Stimulated activated CD4-positive, alpha-beta T cell treated with anti-CD3 and anti-CD28 coated beads, Interleukin-12 subunit alpha, Interleukin-12 subunit beta, amount 100 ng/mL, for 24 hours (primary cell): Measurements from ENCODE around the gene IGSF3.
"Not testable (repeated sequence)": the region's sequence is repeated elsewhere in the genome, so short reads cannot be mapped to it uniquely, and the experiment has no call there.

Experiments
- DNase-seq, 2 experiments: peaks; one replicate each; pipeline ENCODE4 v3.0.0-alpha.2; 2020; ENCODE audit warnings: low read depth in 2 of 2

Gene IGSF3

DNA sequence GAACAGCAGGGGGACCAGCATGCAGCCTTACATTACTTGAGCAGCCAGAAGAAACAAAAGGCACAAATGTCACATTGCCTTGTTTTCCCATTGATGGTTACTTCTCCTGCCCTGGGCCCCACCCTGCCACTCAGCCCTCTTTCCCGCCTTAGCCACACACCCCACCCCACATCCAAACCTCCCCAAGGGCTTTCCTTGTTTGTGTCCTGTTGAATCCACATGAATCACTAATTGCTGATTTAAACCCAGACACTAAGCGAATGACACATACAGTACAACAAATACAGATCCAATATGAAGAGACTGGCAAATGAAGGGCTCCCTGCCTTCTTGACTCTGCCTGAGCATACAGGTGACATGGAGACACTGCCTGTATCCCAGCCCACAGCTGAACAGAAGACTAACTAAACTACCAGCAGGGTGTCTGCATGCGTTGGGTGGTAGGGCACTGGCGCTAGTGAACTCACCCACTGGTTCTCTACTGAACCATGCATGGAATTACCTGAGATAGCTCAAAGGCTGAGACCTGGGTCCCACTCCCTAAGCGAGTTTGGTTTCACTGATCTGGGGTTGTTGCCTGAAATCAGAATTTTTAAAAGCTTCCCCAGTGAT lies 3.1 kb downstream of the IGSF3 start:
- DNase-seq: no peak

DNA sequence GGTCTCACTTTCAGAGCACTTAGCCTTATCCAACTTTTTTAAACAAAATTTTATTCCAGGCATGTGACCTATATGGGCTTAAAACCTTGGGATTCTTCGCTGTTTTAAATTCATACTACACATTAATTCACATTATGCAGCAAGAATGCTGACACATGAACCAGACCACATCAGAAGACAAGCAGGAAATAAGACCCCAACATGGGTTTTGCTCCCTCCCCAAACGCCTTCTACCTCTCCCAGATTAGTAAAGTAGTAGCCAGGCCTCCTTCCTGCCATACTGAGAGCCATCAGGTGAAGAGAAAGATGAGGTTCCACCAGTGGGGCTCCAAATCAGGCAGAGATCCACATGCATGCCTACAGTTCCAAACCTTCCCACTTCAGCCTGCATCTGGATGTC lies 3.7 kb downstream of the IGSF3 start:
- DNase-seq: no peak

DNA sequence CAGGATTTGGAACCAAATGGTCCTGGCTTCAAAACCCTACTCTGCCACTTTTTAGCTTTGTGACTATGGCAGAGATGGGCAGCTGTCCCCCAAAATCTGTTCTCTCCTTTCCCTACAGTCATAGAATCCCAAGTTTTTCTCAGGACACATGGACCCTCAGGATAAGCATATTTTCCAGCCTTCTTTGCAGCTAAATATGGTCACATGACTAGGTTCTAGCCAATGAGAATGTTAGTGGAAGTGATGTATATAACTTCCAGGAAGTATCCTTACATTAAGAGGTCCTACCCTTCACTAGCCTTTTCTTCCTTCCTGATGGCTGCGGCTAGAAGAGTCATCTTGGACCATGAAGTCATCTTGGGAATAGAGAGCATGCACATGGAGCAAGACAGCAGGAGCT lies 5.9 kb downstream of the IGSF3 start:
- no peak for DNase-seq

DNA sequence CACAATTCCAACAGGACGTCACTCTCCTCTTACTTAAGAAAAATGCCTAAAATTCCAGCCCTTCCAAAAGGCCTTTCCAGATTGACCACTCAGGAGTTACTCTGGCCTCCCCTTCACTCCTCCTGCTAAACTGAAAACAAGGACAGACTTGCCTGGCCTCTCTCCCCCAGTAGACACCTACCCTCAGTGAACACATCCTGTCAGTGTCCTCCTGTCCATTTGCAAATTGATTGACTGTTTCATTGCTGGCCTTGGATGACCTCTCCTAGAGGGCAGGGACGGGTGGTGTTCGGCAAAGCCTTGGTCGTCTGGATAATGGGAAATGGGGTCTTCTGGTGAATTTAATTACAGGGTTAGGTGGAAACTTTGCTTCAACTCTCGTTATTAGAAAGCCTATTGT lies 8.9 kb downstream of the IGSF3 start:
- not testable (repeated sequence) for DNase-seq

DNA sequence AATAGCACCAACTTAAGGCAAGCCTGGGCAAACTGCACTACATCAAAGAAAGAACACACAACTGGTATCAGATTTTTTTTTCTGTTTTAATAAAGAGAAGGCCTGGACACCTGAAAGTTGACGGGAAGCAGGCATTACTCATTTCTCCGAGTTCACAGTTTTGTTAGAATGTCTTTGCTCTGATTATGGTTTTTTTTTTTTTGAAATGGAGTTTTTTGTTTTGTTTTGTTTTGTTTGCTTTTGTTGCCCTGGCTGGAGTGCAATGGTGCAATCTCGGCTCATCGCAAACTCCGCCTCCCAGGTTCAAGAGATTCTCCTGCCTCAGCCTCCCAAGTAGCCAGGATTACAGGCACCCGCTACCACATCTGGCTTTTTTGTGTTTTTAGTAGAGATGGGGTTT lies 9.7 kb downstream of the IGSF3 start:
- DNase-seq: not testable (repeated sequence)

DNA sequence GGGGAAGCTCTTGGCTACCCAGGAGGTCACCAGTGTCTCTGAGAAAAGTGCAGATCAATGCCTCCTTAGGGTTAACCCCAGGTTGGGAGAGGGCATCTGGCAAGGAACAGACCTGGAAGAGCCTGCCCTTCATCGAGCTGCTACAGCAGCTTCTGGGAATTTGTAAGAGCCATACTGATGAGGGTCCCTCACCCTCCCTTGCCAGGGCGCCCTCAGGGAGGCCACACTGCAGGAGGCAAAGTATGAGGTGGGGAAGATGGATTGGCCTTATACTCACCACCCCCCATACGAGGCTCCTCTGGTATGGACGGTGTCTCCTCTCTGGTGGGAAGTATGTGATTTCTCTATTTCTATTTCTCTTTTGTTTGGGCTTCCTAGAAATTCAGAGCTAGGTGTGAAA lies 13.2 kb downstream of the IGSF3 start:
- DNase-seq: no peak

DNA sequence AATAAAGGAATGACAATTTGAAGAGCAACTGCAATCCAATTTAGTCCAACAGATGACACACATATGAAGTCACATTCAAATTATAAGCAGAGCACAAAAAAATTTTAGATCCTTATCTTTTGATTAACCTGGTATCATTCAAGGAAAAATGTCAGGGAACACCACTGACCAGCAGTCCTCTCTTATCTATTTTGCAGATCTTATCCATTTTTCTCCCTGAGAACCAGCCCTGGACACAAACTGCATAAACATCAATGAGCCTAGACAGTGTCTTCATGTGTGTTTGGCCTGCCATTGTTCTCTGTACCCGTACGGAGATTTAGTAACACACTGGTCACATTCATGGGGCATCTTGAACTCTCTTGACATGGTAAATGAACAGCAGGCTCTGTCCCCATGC lies 14.9 kb downstream of the IGSF3 start:
- not testable (repeated sequence) for DNase-seq

DNA sequence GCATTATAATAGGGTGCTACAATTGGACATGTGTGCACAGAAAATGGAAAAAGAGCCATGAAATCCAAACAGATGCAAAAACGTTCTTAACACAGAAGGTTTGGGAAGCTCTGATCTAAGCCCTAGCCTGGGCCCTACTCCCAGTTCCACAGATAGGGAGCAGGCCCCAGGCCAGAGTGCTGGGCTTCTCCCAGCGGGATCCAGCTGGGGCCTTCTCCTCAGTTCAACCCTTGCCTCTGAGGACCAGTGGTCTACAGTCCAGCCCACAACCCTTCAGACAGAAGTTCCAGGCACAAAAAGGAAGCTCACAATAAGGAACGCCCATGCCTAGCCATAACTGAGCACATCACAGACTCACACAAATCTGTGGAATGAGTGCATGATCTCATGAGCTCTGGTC lies 16.8 kb downstream of the IGSF3 start:
- DNase-seq: not testable (repeated sequence)

DNA sequence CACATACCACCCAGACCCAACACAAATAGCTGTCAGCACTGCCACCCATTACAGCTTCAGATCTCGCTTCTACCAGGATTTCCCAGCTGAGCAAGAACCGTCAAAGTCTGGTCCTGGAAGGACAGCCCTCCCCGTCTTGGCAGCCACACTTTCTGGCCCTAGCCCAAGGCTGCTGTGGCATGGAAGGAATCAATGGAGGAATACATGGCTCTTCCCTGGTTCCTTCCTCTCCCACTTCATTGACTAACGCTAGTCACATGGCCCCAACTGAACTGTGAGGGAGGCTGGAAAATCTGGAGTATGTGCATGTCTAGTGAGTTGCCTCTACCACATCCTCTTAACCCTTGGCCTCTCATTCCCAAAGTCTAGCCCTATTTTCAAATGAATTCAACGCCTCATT lies 18.5 kb downstream of the IGSF3 start:
- DNase-seq: not testable (repeated sequence)

DNA sequence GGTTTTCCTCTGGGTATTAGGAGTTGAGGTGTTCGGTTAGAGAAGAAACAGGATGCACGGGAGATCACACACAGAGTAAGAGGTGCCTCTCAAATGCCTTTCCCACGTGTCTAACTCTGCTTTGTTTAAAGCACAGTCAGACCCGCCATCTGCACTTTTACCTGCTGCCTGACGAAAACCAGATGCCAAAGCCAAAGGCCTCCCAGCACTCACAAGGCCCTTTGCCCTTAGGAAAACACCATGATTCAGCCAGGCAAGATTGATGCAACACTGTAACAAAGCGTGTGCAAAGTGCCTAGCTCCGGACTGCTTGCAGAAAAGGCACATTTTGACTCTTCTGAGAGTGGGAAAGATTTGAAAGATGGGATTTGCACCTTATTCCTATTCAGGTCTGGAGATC lies 19.2 kb downstream of the IGSF3 start:
- DNase-seq: not testable (repeated sequence)

DNA sequence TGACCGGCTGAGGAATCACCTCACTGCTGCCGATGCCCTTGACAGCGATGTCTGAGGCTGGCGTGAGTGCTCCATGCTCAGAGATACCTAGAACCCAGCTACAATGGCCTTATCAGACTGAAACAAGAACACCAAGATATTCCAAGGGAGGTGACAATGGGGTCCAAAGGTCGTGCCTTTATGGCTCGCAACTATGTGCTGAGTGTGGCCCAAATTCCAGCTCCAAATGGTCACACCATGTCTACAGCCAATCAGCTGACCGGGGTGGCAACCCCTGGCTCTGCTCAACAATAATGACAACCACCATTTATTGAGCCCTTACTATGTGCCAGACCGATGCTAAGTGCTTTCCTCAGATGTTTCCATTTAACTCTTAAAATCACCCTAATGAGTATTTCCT lies 20.3 kb downstream of the IGSF3 start:
- DNase-seq: not testable (repeated sequence)

DNA sequence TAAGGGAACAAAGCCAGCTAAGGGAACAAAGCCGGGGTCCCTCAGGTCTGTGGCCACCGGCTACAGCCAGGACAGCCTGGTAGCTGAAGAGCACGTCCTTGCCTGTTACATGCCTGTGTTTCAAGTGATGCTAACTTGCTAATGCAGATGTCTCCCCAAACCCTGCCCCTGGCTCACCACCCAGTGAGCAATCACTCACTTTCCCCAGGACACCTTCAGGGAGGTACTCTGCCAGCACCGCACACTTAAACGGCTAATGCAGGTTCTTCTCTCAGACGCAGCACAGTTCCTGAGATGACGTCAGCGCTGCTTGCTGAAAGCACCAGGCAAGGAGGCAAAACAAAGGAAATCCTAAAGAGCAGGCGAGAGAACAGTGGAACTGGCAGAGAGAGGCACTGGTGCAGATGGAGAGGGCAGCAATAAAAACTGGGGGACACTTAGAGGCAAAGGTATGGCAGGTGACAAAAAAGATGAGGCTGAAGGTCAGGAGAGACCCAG lies 20.8 kb downstream of the IGSF3 start:
- not testable (repeated sequence) for DNase-seq

DNA sequence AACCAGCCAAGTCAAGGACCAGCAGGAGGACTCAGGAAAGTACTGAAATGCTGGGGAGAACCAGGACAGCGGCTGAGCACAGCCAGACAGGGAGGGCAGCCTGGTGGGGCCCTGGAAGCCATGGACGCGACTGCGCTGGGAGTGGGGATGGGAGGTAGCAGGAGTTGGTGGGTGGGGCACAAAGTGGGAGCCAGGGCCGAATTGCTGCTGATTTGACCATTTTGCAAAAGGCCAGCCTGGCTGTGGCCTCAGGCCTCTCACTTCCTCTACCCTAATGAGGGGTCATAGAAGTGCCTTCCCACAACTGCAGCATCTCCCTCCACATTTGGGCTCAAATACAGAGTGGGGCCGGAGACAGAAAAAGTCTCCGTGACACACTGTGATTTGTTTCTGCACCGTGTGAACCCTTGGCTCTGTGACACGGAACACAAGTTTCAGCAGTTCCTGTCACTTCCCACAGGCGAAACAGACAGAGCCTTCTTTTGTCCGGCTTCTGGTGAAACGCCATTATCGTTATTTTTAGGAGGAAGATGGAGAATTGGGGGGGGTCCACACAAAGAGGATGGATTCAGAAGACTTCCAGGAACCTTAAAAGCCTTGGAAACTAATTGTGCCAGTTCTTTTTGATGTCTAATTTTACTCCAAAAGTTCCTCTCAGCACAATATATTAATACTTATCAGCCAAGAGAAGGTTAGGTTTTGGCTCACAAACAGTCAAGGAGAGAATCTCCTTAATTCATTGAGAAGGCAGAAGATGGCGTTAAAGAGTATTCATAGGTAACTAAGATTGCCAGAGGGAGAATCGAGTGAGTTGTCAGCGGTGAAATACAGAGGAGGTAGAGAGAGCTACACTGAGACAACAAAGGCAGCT lies 21.5 kb downstream of the IGSF3 start:
- DNase-seq: not testable (repeated sequence)

DNA sequence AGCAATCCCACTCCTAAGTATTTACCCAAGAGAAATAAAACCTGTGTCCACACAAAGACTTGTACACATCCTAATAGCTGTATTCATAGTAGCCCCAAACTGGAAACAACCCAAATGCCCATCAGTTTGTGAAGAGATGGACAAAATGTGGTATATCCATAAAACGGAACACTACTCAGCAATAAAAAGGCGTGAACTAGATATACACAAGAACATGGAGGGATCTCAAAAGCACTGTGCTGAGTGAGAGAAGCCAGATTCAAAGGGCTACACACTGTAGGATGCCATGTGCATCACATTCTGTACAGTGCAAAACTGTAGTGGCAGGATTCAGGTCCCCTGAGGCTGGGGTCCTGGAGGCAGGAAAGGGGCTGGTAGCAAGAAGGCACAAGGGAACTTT lies 22.5 kb downstream of the IGSF3 start:
- not testable (repeated sequence) for DNase-seq

DNA sequence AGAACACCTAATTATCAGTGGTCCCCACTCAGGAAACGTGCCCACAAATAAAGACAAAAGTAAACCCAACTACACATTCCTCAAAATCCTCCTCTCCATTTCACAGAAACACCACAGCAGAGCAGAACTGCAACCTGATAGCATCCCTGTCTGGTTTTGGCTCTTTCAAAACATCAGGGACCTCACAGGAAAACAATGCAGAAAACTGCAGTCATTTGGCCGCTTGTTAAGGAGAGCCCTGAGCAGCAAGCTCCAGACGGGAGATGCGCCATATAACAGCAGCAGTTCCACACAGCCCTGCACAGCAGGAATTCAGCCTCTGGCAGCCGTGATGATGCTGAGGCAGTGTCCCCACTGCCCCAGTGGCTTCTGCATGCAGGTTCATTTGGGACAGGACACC lies 23.4 kb downstream of the IGSF3 start:
- DNase-seq: not testable (repeated sequence)

DNA sequence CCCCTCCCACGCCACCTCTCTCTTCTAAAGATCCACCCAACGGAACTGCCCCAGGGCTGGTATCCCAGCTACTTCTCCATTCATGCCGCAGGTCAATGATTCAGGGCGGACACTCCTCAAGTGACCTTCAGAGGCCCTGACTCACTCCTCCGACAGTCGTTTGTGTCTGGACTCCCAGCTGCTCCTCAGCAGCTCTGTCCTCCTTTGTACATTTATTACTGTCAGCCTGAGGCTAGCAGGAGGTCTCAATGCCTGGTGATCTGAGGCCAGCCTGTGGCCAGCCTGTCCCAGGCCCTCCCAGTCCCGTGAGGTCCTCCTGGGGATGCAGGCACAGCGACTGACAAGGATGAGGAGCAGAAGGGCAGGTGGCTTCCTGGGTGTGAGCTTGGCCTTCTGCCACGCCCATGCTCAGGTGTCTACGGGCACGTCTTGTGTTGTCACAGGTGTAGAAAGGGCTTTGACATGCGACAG lies 24.2 kb downstream of the IGSF3 start:
- not testable (repeated sequence) for DNase-seq

DNA sequence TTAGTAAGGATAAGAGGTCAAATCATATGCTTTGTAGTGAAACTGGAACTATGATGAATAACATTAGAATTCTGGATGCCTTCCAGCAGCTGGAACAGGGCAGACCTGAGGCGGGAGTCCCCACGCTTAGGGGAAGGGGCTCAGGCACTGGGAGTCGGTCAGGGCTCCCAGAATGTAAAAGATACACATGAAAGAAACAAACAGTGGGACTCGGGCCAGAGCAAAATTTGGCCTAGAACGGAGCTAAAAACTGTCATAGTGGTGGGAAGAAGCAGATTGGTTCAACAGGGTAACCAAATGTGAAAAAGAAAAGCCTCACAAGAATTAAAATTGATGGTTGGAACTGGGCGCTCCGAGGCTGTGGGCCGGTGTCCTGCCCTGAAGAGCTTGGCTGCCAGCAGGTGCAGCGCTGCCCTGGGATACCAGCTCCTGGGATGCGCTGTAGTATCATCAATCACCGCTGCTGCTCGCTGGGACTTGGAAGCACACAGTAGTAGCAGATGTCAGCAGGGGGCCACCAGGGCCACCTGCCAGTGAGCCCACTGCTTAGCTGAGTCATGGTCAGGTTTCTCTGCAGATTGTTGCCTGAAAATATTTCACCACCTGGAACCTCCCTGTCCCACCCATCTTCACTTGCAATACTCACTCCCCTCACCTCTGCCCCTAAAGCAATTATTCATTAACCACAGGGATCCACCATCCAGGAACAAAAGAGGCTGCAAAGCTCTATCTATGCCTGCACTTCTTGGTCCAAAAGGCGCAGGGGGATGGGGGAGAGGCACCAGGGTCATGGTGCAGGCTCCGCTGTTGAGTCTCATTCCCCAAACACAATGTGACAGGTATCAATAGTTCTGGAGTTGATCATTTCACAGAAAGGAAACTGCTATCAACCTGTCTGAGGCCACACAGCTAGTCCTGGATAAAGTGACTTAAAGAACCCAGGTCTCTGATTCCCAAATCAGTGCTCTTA lies 24.9 kb downstream of the IGSF3 start:
- DNase-seq: not testable (repeated sequence)

DNA sequence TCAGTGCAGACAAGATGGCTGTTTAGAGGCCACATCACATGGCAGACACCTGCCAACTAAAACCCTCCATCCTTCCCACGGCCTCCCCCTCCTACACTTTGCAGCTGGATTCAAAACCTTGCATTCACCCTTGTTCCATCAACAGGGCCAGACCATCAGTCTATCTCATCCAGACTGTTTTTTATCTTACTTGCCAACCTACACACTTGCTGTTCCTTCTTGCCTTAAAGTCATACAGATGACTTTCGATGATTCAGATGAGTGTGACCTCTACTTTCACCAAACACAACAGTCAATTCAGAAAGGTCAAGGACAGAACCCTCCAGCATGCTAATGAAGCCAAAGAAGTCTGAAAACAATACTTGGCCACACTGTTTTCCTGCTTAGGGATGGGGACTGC lies 29.9 kb downstream of the IGSF3 start:
- not testable (repeated sequence) for DNase-seq

DNA sequence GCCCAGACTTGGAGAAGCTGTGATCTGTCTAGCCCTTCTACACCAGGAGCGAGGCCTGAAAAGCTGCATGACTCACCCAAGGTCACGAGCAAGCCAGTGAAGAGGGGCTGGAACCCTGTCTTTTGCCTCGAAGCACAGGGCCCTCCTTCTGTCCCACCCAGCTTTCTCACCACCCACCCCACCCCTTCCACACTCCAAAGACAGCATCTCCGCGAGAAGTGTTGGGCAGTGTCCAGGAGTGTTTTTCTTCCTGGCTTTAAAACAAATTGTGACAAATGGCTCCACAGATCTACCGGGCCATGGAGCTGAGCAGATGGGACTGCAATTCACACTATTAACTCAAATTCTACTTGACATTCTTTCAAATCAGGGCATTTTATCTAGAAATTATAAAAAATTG lies 30.9 kb downstream of the IGSF3 start:
- not testable (repeated sequence) for DNase-seq

DNA sequence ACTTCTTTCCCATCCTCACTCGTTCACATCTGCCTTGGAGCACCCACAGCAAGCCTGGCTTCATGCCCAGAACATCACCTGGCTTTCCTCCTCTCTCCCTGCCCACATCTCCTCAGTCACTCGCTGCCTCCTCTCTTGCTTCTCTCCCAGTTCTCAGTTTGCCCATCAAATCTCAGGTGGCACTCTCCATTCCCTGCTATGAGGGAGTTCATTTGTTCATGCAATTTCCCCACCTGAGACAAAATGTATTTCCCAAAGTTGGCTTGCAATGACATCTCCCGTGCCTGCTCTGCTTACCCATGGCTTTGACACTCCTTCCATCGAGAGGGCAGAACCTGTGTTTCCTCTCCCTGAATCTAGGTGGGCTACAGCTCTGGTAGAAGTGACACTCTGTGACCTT lies 33.1 kb downstream of the IGSF3 start:
- DNase-seq: not testable (repeated sequence)
